Fibroblast of lung (primary cell): ENCODE data around the gene SETDB2.

ENCODE experiments used
- EZH2 ChIP-seq: IDR thresholded peaks from 2 replicates; pipeline ENCODE4 v1.5.1; 2012; ENCODE audit warnings: low read length, control low read depth, mild to moderate bottlenecking; ENCODE audit errors: missing control alignments
- TF ChIP-seq, protein P1 (sequence below), 2 donors: IDR thresholded peaks in 1 of 2; conservative IDR thresholded peaks in 1 of 2; 1 replicate in 1 of 2; 2 replicates in 1 of 2; pipeline ENCODE4 v1.5.1; 2011 to 2012; ENCODE audit warnings: low read length in 2 of 2, control low read depth in 1 of 2, inconsistent platforms in 1 of 2, low read depth in 1 of 2, mild to moderate bottlenecking in 1 of 2

DNA sequence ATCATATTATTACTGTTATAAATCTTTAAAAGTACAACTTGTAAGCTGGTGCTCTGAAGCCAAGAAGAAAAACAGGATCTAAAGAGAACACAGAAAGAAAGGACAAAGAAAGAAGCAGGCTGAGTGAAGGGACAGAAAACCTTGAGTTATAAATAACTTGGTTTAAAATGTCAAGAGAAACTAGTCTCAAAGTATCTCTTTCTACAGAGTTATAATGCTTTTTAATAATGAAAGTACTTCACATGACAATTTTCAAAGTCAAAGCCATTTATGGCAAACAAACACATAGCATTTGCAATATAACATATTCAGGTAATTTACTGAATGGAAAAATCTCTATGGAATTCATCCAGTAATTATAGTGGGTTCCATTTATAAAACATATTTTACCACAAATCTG lies 33.6 kb upstream of the SETDB2 start:
- TF ChIP-seq, protein P1, sequence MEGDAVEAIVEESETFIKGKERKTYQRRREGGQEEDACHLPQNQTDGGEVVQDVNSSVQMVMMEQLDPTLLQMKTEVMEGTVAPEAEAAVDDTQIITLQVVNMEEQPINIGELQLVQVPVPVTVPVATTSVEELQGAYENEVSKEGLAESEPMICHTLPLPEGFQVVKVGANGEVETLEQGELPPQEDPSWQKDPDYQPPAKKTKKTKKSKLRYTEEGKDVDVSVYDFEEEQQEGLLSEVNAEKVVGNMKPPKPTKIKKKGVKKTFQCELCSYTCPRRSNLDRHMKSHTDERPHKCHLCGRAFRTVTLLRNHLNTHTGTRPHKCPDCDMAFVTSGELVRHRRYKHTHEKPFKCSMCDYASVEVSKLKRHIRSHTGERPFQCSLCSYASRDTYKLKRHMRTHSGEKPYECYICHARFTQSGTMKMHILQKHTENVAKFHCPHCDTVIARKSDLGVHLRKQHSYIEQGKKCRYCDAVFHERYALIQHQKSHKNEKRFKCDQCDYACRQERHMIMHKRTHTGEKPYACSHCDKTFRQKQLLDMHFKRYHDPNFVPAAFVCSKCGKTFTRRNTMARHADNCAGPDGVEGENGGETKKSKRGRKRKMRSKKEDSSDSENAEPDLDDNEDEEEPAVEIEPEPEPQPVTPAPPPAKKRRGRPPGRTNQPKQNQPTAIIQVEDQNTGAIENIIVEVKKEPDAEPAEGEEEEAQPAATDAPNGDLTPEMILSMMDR (conservative IDR thresholded peaks at IDR 0.05 in 1 of 2, IDR thresholded peaks at IDR 0.05 in 1 of 2; ENCODE audit: low read depth in 1 of 2, low read length in 2 of 2), result no peak
- TF ChIP-seq EZH2, result no peak
